ENCODE results near the gene LRRC27.
"Not testable (repeated sequence)": the region's sequence is repeated elsewhere in the genome, so short reads cannot be mapped to it uniquely, and the experiment has no call there.

LRRC27 gene

DNA sequence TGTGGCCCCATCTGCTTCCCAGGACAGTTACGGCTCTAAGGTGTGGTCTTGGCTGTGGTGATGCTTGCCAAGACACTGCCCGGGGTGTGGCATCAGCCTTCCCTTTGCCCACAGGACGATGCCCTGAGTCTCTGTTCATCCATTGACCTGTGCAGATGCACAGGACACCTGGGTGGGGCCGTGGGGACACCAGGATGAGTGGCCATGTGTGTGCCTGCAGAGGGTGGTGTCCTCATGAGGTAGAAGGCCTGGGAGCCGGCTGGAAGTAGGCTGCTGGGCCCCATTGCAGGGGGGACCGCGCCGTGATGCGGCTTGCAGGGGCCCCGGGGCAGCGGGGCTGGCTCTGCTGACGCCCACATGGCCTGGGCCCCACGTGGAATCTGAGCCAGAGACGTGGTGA is 42.6 kb downstream of the LRRC27 start:
- no peak for DNase-seq (ENCODE audit: low read depth)

DNA sequence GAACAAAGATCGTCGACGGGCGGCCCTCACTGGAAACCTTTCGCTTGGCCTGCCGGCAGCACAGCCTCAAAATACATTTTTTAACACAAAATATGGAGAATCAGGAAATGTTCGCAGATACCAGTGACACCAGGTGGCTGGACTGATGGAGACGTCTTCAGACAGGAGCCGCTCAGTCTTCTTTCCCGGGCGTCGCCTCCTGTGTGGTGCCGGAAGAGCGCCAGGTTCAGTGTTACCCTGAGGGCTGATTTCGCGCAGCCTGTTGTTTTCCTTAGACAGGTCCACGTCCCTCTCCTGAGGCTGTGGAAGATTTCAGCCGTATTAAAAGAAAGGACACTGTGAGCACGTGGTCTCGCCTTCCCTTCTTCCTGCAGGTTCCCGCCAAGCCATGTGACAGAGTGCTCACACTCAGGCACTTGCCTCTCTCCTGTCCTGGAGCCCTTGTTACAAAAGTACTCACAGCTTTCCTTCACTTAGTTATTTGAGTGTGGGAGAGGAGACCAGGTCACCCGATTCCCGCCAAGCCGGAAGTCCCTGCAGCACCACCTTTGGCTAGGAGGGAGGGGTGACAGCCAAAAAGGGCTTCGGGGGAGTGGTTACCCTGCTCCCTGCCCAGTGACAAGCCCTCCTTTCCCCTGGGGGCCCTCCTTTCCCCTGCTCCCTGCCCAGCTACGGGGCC is 43.3 kb downstream of the LRRC27 start:
- no peak for DNase-seq (ENCODE audit: low read depth)

DNA sequence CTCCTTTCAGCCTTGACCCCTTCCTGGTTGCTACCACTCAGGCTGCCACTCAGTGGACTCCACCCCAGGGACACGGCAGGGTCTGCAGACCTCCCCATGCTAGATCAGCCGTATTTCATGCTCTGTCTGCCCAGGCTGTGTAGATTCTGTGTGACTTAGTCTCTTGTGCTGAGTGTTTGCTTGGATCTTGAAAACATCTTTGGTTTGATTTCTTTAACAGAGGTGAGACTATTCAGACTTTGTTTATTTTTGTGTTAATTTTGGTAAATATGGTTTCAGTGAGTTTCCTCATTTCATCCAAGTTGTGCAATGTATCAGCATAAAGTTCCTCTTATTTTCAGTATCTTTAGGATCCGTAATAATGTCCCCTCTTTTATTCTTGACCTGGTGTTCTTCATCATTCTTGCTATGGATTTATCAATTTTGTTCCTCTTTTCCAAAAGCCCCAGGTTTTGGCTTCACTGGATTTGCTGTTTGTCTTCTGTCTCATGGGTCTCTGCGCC is 43.9 kb downstream of the LRRC27 start:
- no peak for DNase-seq (ENCODE audit: low read depth)

DNA sequence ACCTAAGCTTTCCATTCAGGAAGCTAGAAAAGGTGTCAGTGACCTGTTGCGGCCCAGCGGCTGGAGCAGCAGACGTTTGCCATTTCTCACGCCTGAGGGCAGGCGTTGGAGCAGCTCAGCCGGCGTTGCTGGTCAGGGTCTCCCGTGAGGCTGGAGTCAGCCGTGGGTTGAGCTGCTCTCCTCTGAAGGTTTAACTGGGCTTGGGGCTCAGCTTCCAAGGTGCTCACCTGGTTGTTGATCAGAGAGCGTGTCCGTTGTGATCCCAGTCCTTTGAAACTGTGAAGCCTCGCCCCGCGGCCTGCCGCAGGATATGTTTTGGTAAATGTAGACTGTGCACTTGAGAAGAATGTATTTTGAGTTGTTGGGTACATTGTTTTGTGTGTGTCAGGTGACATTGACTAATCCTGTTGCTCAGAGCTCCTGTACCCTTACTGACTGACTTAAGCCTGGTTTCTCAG is 44.4 kb downstream of the LRRC27 start:
- no peak for DNase-seq (ENCODE audit: low read depth)

DNA sequence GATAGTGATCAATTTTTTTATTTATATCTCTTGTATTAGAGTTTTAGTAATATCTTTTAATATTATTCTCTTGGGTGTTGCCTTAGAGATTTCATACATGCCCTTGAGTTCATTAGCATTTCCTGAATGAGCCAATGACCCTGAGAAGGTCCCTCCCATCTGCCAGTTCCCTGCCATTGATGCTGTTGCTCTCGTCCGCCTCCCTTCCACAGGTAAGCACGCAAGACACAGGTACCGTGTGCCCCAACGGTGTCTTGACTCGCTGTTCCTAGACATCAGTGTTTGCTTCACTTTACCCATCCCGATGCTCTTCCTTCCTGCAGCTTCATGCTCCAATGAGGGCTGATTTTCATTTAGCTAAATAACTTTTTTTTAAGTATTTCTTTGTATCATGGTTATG is 45.3 kb downstream of the LRRC27 start:
- DNase-seq (ENCODE audit: low read depth): no peak

DNA sequence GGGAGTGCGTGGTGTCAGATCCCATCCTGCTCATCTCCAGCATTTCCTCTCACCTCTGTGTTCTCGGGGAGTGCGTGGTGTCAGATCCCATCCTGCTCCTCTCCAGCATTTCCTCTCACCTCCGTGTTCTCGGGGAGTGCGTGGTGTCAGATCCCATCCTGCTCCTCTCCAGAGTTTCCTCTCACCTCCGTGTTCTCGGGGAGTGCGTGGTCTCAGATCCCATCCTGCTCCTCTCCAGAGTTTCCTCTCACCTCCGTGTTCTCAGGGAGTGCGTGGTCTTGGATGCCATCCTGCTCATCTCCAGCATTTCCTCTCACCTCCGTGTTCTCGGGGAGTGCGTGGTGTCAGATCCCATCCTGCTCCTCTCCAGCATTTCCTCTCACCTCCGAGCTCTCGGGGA is 47.0 kb downstream of the LRRC27 start:
- DNase-seq (ENCODE audit: low read depth): not testable (repeated sequence)

DNA sequence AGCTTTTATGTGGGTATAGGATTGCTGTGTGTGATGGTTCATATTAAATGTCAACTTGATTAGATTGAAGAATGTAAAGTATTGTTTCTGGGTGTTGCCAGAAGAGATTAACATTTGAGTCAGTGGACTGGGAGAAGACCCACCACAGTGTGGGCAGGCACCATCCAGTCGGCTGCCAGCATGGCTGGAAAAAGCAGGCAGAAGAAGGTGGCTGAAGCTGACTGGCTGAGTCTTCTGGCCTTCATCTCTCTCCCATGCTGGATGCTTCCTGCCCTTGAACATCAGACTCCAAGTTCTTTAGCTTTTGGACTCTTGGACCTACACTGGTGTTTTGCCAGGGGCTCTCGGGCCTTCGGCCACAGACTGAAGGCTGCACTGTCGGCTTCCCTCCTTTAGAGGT is 49.0 kb downstream of the LRRC27 start:
- DNase-seq (ENCODE audit: low read depth): not testable (repeated sequence)

DNA sequence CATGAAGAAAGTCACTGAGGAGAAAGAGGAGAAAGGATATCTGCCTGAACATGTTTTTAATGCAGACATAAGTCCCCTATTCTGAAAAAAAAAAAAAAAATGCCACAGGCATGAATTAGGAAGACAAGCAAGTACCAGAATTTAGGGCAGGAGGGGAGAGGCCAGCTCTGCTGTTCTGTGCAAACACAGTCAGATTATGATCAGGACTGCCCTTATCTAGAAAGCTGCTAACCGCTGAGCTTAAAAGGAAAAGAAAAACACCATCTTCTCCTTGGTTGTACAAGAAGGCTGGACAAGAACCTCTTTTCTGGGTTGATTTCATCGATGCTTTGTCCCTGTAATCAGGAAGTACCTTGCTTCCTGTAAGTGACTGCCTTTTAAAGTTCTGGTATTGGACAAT is 49.7 kb downstream of the LRRC27 start:
- DNase-seq (ENCODE audit: low read depth): no peak

DNA sequence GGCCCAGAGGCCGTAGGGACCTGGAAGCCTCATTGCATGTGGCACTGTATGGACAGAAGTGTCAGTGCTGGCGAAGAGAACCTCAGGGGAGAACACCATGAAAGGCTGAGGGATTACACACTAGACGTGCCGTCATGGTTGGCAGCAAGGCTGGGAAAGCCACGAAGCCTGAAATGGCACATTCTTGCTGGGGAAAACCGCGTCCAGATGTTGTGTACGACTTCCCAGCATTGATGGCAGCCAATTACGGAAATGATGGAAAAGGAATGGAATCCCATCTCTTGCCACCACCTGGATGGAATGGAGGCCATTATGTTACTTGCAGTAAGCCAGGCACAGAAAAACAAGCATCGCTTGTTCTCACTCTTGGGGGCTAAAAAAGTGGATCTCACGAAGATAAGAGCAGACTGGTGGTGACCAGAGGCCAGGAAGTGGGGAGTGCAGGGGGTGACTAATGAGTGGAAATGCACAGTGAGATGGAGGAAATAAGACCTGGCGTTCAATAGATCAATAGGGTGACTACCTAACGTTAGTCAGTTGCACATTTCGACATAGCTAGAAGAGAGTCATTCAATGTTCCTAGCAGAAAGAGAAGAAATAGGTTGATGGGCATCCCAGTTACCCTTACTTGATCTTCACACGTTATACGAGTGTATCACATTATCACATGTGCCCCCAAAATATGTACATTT is 50.4 kb downstream of the LRRC27 start:
- no peak for DNase-seq (ENCODE audit: low read depth)

DNA sequence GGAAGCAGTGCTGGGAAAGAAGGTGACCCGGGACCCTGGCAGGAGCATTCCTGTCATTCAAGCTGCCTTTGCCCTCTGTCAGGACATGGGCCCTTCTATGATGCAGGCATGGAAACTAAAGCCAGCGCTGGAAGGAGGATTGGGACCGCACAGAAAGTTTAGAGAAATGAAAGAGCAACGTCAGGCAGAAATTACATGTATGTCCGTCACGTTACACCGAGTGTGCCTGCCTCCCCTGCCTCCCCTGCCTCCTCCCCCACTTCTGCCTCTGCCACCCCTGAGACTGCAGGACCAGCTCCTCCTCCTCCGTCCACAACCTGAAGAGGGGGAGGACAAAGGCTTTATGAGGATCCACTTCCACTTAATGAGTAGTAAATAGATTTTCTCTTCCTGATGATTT is 51.1 kb downstream of the LRRC27 start:
- no peak for DNase-seq (ENCODE audit: low read depth)

DNA sequence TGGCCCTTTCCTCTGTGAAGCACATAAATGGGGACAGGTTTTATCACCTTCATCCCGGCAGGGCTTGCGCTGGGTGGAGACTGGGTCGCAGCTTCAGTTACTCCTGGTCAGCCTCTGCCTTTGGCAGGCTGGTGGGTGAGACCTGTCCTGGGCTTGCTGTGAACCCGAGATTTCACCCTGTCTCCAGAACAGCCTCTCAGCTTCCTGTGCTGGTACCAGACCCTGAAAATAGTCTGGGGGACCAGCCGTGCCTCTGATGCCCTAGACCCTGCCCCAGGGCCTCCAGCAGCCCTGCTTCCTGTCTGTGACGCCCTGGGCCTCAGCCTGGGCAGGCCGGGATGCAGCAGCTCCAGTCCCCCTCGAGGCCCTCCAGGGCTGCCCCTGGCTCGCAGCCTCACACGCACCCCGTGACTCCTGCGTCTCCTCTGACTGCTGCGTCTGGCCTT is 51.8 kb downstream of the LRRC27 start:
- no peak for DNase-seq (ENCODE audit: low read depth)

DNA sequence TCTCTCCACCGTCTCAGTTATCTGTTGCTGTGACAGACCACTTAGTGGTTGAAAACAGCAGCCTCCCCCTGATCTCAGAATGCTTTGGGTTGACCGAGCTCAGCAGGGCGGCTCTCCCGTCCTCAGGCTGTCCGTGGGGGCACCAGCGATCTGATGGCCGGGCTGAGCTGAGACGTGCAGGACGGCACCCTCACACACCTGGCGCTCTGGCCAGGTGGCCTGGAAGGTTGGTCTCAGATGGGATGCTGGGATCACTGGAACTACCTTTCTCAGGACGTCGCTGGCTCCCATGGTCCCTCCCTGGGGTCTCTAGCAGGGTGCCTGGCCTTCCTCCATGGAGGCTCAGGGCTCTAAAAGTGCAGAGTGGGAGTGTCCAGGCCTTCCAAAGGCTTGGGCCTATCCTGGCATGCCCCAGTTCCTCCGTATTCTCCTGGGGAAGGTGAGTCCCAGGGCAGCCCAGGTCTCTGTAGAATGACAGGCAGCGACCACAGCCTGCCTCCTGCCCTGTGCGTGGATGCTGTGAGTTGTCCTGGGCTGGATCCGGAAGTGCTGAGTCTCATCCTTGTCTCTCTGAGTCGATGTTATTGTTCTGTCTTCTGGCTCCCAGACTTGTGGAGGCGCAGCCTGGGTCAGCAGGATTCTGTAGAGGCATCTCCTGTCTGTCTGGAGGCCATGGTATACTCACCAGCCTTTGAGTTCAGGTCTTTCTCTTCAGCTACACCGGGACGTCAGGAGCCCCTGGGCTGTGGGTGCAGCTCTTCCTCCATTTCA is 52.8 kb downstream of the LRRC27 start:
- DNase-seq (ENCODE audit: low read depth): no peak

DNA sequence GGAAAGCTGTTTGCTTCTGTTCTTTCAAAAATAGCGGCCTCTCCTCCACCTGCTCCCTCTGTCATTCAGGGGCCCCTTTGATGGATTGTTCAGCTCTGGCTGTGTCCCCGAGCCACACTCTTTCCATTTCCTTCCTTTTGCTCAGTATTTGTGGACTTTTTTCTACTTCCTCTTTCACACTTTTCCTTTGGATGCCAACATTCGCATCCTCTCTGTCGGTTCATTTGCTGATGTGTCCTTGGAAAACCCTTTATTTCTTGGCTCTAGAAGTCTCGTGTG is 53.3 kb downstream of the LRRC27 start:
- no peak for DNase-seq (ENCODE audit: low read depth)

DNA sequence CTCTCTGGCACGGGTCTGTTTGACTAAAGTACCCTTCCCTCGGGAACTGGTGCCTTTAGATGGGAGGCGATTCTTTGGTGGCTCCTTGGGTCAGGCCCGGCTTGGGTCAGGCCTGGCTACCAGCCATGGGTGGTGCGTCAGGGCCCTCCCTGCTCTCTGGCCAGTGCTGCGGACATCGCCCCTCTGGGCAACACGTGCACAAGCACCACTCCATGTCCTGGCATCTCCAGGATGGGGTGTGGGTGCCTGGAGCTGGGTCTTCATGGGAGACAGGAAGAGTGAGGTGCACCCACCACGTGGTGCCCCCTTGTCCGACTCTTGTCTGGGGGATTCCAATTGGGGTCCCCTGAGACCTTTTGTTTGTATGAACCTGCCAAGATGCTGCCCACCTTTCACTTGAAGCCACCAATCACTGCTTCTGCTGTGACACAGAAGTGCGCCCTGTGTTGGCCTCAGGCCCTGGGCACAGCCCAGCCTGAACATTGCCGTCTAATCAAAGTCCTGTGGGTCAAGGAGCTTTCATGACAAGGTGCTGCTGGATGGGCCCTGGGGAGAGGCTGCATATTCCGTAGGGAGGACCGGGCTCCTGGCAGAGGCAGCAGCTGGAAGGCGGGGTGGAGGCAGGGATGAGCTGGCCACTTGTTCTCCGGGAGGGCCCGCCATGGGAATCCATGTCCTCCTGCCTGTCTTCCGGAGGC is 53.9 kb downstream of the LRRC27 start:
- no peak for DNase-seq (ENCODE audit: low read depth)

DNA sequence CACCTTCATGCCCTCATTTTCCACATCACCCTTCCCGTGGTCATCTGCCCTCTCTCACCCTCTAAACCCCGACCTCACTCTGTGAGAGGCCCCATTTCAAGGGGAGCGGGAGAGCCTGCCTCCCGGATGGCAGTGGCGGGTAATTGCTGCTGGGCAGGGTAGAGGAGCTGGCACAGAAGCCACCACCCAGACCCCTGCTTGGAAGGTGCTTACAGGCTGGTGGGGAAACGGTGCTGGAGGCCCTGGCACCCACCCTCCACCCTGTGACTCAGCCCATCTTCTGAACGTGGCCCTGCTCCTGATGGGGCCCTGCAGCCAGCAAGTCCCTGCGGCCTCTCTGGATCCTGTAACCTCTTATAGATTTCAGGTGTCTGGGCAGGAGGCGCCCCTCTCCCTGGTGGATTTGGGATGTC is 54.4 kb downstream of the LRRC27 start:
- no peak for DNase-seq (ENCODE audit: low read depth)

DNA sequence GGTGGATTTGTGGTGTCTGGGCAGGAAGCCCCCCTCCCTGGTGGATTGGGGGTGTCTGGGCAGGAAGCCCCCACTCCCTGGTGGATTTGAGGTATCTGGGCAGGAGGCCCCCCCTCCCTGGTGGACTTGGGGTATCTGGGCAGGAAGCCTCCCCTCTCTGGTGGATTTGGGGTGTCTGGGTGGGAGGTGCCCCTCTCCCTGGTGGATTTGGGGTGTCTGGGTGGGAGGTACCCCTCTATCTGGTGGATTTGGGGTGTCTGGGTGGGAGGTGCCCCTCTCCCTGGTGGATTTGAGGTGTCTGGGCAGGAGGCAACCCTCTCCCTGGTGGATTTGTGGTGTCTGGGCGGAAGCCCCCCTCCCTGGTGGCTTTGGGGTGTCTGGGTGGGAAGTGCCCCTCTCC is 54.9 kb downstream of the LRRC27 start:
- DNase-seq (ENCODE audit: low read depth): not testable (repeated sequence)

DNA sequence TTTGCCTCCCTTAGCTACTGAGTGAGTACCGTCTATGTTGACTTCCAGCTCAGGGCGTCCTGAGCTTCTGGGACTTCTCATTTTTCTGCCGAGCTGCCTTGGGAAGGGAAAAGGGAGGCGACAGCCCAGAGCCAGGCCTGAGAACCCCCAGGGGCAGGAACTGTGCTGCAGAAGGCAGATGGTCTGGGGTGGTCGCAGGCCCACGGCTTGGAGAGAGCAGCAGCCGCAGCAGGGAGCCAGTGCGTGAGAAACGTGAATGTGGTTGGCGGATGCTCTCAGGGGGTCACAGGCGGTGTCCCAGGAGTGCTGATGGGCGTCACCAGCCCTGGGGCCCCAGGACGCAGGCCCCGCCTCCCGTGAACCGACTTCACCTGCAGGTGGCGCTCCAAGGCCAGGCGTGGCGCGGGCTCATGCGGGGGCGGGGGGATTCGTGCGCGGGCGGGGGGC is 55.8 kb downstream of the LRRC27 start:
- DNase-seq (ENCODE audit: low read depth): peak; percentile 56

DNA sequence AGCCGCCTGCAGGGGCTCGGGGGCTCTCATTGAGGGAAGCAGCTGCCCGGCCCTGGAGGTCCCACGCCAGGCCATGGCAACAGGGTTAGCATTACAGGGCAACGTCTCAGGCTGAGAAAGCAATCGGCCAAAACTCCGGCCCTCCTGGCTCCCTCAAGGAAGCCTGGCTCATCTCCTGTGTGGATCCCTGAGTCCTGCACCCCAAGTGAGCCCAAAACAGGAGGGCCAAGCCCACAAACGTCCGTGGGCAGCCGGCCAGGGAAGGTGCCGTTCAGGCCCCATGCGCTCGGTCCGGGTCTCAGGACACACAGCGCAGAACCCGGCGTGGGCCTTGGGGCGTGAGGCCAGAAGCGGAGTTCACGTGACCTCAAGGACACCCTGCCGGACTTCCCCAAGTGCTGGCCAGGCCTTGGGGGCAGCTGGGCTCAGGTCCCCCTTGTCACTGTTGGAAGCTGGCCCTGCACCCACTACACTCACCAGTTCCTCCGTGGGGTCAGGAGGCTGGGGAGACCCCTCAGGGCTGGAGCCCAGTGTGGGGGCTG is 57.0 kb downstream of the LRRC27 start:
- DNase-seq (ENCODE audit: low read depth): no peak

DNA sequence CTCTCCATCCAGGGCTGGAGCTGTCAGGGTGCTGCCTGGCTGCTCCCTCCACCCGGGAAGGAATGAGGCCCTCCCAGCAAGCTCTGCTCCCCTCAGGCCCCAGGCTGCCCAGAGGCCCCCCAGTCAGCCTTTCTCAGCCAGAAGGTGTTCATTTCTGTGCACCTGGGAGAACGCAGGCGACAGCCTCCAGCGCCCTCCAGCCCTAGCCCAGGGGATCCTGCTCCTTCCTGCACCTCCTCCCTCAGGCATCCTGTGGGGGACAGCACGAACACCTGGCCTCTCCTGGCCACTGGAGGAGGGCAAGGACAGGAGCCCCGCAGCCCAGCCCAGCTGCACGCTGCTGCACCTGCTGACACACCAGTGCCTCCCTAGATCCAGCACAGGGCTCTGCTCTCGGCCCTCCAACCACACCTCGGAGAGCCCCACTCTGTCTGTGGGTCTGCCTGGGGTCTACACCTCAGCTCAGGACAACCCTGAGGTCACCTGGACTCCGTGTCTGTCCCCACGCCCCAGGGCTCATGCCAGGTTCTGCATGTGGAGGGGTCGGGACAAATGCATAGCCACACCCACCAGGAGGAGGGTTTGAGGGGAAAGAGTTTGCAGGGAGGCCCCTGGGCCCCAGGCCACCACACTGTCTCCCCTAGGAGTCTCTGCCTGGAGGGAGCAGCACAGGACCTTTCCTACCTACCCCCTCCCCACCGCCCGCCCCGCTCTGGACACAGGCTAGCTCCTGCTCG is 57.6 kb downstream of the LRRC27 start:
- DNase-seq (ENCODE audit: low read depth): no peak

DNA sequence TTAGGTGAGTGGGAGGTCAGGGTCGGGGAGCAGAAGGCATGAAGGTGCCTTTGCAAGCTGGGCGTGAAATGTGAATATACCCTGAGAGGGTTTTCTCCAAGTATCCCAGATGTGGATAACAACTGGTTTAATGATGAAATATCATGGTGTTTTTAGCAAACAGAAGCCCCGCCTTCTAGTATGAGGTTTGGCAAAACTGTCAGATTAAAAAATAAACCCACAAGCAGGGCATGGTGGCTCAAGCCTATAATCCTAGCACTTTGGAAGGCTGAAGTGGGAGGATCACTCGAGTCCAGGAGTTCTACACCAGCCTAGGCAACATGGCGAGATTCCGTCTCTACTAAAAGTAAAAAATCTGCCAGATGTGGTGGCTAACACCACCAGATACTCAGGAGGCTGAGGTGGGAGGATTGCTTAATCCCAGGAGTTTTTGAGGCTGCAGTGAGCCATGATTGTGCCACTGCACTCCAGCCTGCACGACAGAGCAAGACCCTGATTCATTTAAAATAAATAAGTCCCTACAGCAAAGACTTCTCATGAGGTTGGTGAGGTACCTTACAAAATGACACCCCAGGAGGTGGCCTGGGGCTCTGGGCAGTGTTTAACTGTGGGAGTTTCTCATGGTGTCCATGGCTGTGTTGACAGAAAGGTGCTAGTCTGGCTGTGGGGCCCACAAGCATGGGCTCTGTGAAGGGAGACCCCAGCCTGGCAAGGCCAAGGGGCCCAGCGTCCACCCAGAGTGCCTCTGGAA is 58.4 kb downstream of the LRRC27 start:
- no peak for DNase-seq (ENCODE audit: low read depth)

Measured in stimulated activated CD8-positive, alpha-beta memory T cell treated with anti-CD3 and anti-CD28 coated beads, Interleukin-12 subunit alpha, Interleukin-12 subunit beta, amount 100 ng/mL, for 4 hours (primary cell).